Astrocyte (in vitro differentiated cells and primary cell): ENCODE measurements around the gene CDS1. TPM values are rescaled to one million over a fixed set of nuclear protein-coding genes. Genes with fewer than 3 reads are reported as not detected.
A peak's percentile ranks its signal among the peaks of the same experiment; 100 is the strongest.

Source experiments
- DNase-seq: peaks from one replicate; pipeline ENCODE4 v3.0.0-alpha.2; 2010; ENCODE audit warnings: low read depth
- FAIRE-seq: peaks from 2 replicates; lab custom pipeline; 2011; peaks lifted over from hg19 to GRCh38; lab: Jason Lieb, UNC
- H2AFZ ChIP-seq: 2 replicates; pipeline ENCODE4 v1.6.0; 2012; ENCODE audit warnings: low read depth, low read length, inconsistent platforms
- H3K27ac ChIP-seq: 2 replicates; pipeline ENCODE4 v1.5.1; 2011; ENCODE audit warnings: low read depth, low read length, inconsistent platforms
- H3K27me3 ChIP-seq: 2 replicates; pipeline ENCODE4 v1.6.0; 2011; ENCODE audit warnings: low read length, inconsistent platforms; ENCODE audit not compliant: insufficient read depth
- H3K36me3 ChIP-seq: 2 replicates; pipeline ENCODE4 v1.5.1; 2011; ENCODE audit warnings: low read length, inconsistent platforms; ENCODE audit not compliant: insufficient read depth
- H3K4me1 ChIP-seq: 2 replicates; pipeline ENCODE4 v1.5.1; 2011; ENCODE audit warnings: low read length, inconsistent platforms; ENCODE audit not compliant: insufficient read depth
- H3K4me2 ChIP-seq: 2 replicates; pipeline ENCODE4 v1.6.0; 2012; ENCODE audit warnings: low read length, inconsistent platforms
- H3K4me3 ChIP-seq: 2 replicates; pipeline ENCODE4 v1.5.1; 2011; ENCODE audit warnings: low read depth, mild to moderate bottlenecking, low read length, inconsistent platforms; ENCODE audit not compliant: insufficient read depth
- H3K79me2 ChIP-seq: 2 replicates; pipeline ENCODE4 v1.6.0; 2012; ENCODE audit warnings: mild to moderate bottlenecking, low read length, inconsistent platforms; ENCODE audit not compliant: insufficient read depth
- H3K9ac ChIP-seq: 2 replicates; pipeline ENCODE4 v1.6.0; 2012; ENCODE audit warnings: mild to moderate bottlenecking, low read length, inconsistent platforms
- H3K9me3 ChIP-seq: 2 replicates; pipeline ENCODE4 v1.5.1; 2012; ENCODE audit warnings: low read depth, mild to moderate bottlenecking, low read length, inconsistent platforms; ENCODE audit not compliant: insufficient read depth
- H4K20me1 ChIP-seq: 2 replicates; pipeline ENCODE4 v1.6.0; 2012; ENCODE audit warnings: low read length, inconsistent platforms; ENCODE audit not compliant: insufficient read depth
- H3K27ac Mint-ChIP-seq: one replicate; pipeline ENCODE4 v1.8.0; 2021; ENCODE audit warnings: mild to moderate bottlenecking, mixed read lengths; ENCODE audit not compliant: unreplicated experiment
- H3K27me3 Mint-ChIP-seq: one replicate; pipeline ENCODE4 v1.8.0; 2021; ENCODE audit warnings: low read depth, mixed read lengths; ENCODE audit not compliant: unreplicated experiment
- H3K36me3 Mint-ChIP-seq: one replicate; pipeline ENCODE4 v1.8.0; 2021; ENCODE audit warnings: low read depth, mixed read lengths; ENCODE audit not compliant: unreplicated experiment
- H3K4me1 Mint-ChIP-seq: one replicate; pipeline ENCODE4 v1.8.0; 2021; ENCODE audit warnings: low read depth, mixed read lengths; ENCODE audit not compliant: unreplicated experiment
- H3K4me3 Mint-ChIP-seq: one replicate; pipeline ENCODE4 v1.8.0; 2021; ENCODE audit warnings: mild to moderate bottlenecking, moderate library complexity, mixed read lengths; ENCODE audit not compliant: unreplicated experiment
- H3K9me3 Mint-ChIP-seq: one replicate; pipeline ENCODE4 v1.8.0; 2021; ENCODE audit warnings: mild to moderate bottlenecking, mixed read lengths; ENCODE audit not compliant: unreplicated experiment
- CTCF ChIP-seq: IDR thresholded peaks from 2 replicates; pipeline ENCODE4 v1.5.1; 2011; ENCODE audit warnings: low read depth, mild to moderate bottlenecking, inconsistent platforms, low read length, moderate library complexity; ENCODE audit not compliant: insufficient read depth
- EZH2 ChIP-seq: IDR thresholded peaks from 2 replicates; pipeline ENCODE4 v1.6.1; 2012; ENCODE audit warnings: mild to moderate bottlenecking, low read length, inconsistent platforms; ENCODE audit not compliant: insufficient read depth
- total RNA-seq: library from RNA; stranded (reverse); gene quantifications from 2 replicates; pipeline ENCODE4 v1.2.1, GENCODE V29; 2021

Gene CDS1
- total RNA-seq, 1 donor from 2014 or later, result 5.7 TPM

GRCh38 chr4:84568496-84568895 lies 14.4 kb upstream of the CDS1 start:
- Histone ChIP-seq H3K4me1 (no peaks in the 10 kb centered on the region), H3K36me3 (no peaks in the 10 kb centered on the region), H3K27me3 (no peaks in the 10 kb centered on the region), H3K4me3 (no peak overlapping the region), H3K9me3 (no peaks in the 10 kb centered on the region), H3K9ac (no peak overlapping the region), H2AFZ (no peak overlapping the region), H3K4me2 (no peak overlapping the region), H3K79me2 (no peaks in the 10 kb centered on the region), H3K27ac (no peak overlapping the region), H4K20me1 (no peaks in the 10 kb centered on the region)
- Mint-ChIP-seq H3K9me3 (no peaks in the 10 kb centered on the region), H3K27ac (peak overlapping the region; percentile 85), H3K27me3 (no peaks in the 10 kb centered on the region), H3K36me3 (no peaks in the 10 kb centered on the region), H3K4me1 (peaks cover 15% of the 10 kb centered on the region), H3K4me3 (no peak overlapping the region)
- TF ChIP-seq CTCF, result no peak
- TF ChIP-seq EZH2, result no peak
- DNase-seq (no peak), FAIRE-seq (no peak)

- H3K36me3 Mint-ChIP-seq, result no peaks in the 10 kb centered on the region
- H3K4me3 ChIP-seq, result no peak overlapping the region
- peak overlapping the region; percentile 11 for H3K27ac Mint-ChIP-seq
- H2AFZ ChIP-seq, result no peak overlapping the region
- no peak overlapping the region for H3K4me3 Mint-ChIP-seq
- no peak overlapping the region for H3K4me2 ChIP-seq
- H4K20me1 ChIP-seq, result no peaks in the 10 kb centered on the region
- FAIRE-seq (no peak), DNase-seq (no peak)
- peaks cover 20% of the 10 kb centered on the region for H3K4me1 Mint-ChIP-seq
- H3K27ac ChIP-seq, result no peak overlapping the region
- no peaks in the 10 kb centered on the region for H3K27me3 ChIP-seq
- no peaks in the 10 kb centered on the region for H3K36me3 ChIP-seq
- no peak overlapping the region for H3K9ac ChIP-seq
- TF ChIP-seq EZH2 (no peak), CTCF (no peak)
- no peaks in the 10 kb centered on the region for H3K4me1 ChIP-seq
- H3K27me3 Mint-ChIP-seq, result no peaks in the 10 kb centered on the region
- no peaks in the 10 kb centered on the region for H3K9me3 Mint-ChIP-seq
- H3K9me3 ChIP-seq, result no peaks in the 10 kb centered on the region
- H3K79me2 ChIP-seq, result no peaks in the 10 kb centered on the region
These were observed 13.9 kb upstream of the CDS1 start for GRCh38 chr4:84569009-84569408.

GRCh38 chr4:84573385-84574068 lies 9.4 kb upstream of the CDS1 start:
- no peaks in the 10 kb centered on the region for H3K27me3 Mint-ChIP-seq
- Histone ChIP-seq H3K27me3 (no peaks in the 10 kb centered on the region), H3K79me2 (no peaks in the 10 kb centered on the region), H3K36me3 (no peaks in the 10 kb centered on the region), H3K9ac (no peak overlapping the region), H4K20me1 (no peaks in the 10 kb centered on the region), H2AFZ (peak overlapping the region; percentile 64), H3K4me1 (no peaks in the 10 kb centered on the region), H3K9me3 (no peaks in the 10 kb centered on the region), H3K4me2 (peak overlapping the region; percentile 43), H3K27ac (peak overlapping the region; percentile 26), H3K4me3 (no peak overlapping the region)
- peak overlapping the region; percentile 99 for H3K27ac Mint-ChIP-seq
- H3K4me1 Mint-ChIP-seq, result peaks cover 22% of the 10 kb centered on the region
- no peak overlapping the region for H3K4me3 Mint-ChIP-seq
- no peaks in the 10 kb centered on the region for H3K9me3 Mint-ChIP-seq
- no peaks in the 10 kb centered on the region for H3K36me3 Mint-ChIP-seq
- no peak for TF ChIP-seq EZH2
- no peak for TF ChIP-seq CTCF
- DNase-seq, result no peak
- no peak for FAIRE-seq
